Mesothelial cell of epicardium (in vitro differentiated cells): ENCODE results near the gene ALOX5AP. TPM values are rescaled to one million over a fixed set of nuclear protein-coding genes. Genes with fewer than 3 reads are reported as not detected.

Experiments
- DNase-seq, 2 experiments: peaks; one replicate each; pipeline ENCODE4 v3.0.0; 2021; ENCODE audit warnings: low spot score in 2 of 2; ENCODE audit not compliant: unreplicated experiment in 2 of 2
- H3K27ac Mint-ChIP-seq: 2 replicates; pipeline ENCODE4 v1.8.0; 2021; ENCODE audit warnings: mixed read lengths
- H3K27me3 Mint-ChIP-seq: 2 replicates; pipeline ENCODE4 v1.8.0; 2021; ENCODE audit warnings: low read depth, mixed read lengths
- H3K36me3 Mint-ChIP-seq: 2 replicates; pipeline ENCODE4 v1.8.0; 2021; ENCODE audit warnings: mixed read lengths
- H3K4me1 Mint-ChIP-seq: 2 replicates; pipeline ENCODE4 v1.8.0; 2021; ENCODE audit warnings: mixed read lengths
- H3K4me3 Mint-ChIP-seq: 2 replicates; pipeline ENCODE4 v1.8.0; 2021; ENCODE audit warnings: mild to moderate bottlenecking, moderate library complexity, mixed read lengths
- H3K9me3 Mint-ChIP-seq: 2 replicates; pipeline ENCODE4 v1.8.0; 2021; ENCODE audit warnings: mixed read lengths
- total RNA-seq: library from RNA; stranded (reverse); gene quantifications from 3 replicates; pipeline ENCODE4 v1.2.1, GENCODE V29; 2021
- TF ChIP-seq, protein P1 (sequence below): fragments of 200-600 bp; sonication (generic); IDR thresholded peaks from one replicate; pipeline ENCODE4 v1.5.0; 2021; ENCODE audit warnings: antibody characterized with exemption; ENCODE audit not compliant: unreplicated experiment

ALOX5AP gene
- total RNA-seq, 1 donor from 2014 or later: 0.25 TPM

DNA sequence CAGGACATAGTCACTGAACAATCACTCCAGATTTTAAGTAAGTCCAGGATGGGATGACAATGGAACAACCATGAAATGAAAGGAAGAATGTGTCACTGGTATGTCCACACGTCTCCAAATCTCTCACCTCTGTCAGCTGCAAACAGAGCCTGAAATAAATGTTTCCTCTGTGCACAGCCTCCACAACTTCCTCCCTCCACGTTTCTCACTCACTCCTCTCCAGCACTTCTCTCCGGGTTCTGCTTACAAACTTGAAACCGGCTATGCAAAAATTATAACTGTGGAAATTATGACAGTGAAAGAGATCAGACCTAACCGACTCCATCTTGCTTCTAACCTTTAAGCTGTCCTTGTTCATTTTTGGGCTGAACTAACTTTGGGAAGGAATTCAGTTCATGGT, 35.0 kb upstream of the ALOX5AP start:
- DNase-seq: no peak
- Mint-ChIP-seq H3K27ac (no peak overlapping the region), H3K9me3 (no peaks in the 10 kb centered on the region), H3K4me1 (peaks cover 28% of the 10 kb centered on the region), H3K4me3 (no peak overlapping the region), H3K27me3 (no peaks in the 10 kb centered on the region), H3K36me3 (no peaks in the 10 kb centered on the region)
- TF ChIP-seq, protein P1, sequence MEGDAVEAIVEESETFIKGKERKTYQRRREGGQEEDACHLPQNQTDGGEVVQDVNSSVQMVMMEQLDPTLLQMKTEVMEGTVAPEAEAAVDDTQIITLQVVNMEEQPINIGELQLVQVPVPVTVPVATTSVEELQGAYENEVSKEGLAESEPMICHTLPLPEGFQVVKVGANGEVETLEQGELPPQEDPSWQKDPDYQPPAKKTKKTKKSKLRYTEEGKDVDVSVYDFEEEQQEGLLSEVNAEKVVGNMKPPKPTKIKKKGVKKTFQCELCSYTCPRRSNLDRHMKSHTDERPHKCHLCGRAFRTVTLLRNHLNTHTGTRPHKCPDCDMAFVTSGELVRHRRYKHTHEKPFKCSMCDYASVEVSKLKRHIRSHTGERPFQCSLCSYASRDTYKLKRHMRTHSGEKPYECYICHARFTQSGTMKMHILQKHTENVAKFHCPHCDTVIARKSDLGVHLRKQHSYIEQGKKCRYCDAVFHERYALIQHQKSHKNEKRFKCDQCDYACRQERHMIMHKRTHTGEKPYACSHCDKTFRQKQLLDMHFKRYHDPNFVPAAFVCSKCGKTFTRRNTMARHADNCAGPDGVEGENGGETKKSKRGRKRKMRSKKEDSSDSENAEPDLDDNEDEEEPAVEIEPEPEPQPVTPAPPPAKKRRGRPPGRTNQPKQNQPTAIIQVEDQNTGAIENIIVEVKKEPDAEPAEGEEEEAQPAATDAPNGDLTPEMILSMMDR: no peak

DNA sequence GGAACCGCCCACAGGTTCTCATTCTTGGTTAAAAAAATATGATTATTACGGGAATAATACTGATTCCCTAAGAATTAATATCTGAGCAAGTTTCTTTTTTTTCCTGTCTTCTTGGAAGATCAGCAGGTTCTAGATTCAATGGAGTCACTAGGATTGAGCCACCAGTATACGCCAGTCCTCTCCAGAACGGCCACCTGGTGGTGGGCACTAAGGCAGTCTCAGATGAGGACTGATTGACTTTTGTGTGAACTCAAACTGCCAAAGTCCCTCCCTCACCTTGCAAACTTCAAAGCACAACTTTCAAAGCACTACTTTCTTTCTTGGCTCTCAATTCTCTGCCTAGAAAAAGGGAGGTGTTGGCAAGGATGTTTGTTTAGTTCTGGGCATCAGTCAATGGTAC, 33.3 kb upstream of the ALOX5AP start:
- TF ChIP-seq, protein P1: no peak
- no peaks in the 10 kb centered on the region for H3K36me3 Mint-ChIP-seq
- no peaks in the 10 kb centered on the region for H3K9me3 Mint-ChIP-seq
- peaks cover 14% of the 10 kb centered on the region for H3K4me1 Mint-ChIP-seq
- H3K4me3 Mint-ChIP-seq: no peak overlapping the region
- no peak overlapping the region for H3K27ac Mint-ChIP-seq
- no peaks in the 10 kb centered on the region for H3K27me3 Mint-ChIP-seq
- DNase-seq: no peak

DNA sequence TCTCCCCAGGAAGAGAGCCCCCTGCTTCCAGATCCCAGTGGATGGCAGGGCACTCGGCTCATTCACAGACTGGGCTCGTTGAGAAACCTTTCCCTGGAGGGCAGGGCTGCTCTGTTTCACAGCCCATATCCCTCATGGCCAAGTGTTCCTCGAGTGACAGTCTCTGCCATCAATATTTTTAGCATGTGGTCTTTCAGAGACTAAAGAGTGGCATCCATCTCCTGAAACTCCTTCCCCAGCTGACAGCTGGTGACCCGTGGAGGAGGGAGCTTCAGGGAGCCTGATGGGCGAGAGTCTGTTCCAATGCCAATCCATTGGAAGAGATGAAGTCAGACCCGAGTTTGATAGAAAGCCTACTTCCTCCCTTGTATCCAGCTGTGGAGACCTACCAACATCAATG, 30.7 kb upstream of the ALOX5AP start:
- DNase-seq: no peak
- H3K9me3 Mint-ChIP-seq: no peaks in the 10 kb centered on the region

DNA sequence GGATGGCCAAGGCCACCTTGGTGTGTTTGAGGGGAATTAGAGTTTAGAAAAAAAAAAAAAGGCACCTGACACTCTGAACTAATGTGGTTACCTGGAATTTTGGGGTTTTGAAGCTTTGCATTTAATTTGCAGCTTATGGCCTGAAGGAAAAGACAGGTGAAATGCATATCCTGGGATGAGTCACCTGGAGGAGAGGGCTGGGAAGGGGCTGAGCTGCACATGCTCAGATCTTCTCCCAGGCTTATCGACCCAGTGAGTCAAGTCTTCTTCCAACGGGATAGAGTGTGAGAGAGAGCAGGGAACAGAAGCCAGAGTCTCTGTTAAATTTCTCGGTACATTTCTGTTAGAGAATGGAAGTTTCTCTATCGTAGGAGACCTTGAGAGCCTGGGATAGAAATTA, 29.7 kb upstream of the ALOX5AP start:
- Mint-ChIP-seq H3K4me1 (peaks cover 3% of the 10 kb centered on the region), H3K27ac (no peak overlapping the region), H3K36me3 (no peaks in the 10 kb centered on the region), H3K27me3 (no peaks in the 10 kb centered on the region), H3K4me3 (no peak overlapping the region), H3K9me3 (no peaks in the 10 kb centered on the region)
- TF ChIP-seq, protein P1: no peak
- no peak for DNase-seq

More for the DNA sequence above, 30.7 kb upstream of the ALOX5AP start:
- H3K36me3 Mint-ChIP-seq: no peaks in the 10 kb centered on the region
- TF ChIP-seq, protein P1: no peak
- H3K27ac Mint-ChIP-seq: no peak overlapping the region
- no peaks in the 10 kb centered on the region for H3K27me3 Mint-ChIP-seq
- no peak overlapping the region for H3K4me3 Mint-ChIP-seq
- peaks cover 3% of the 10 kb centered on the region for H3K4me1 Mint-ChIP-seq

DNA sequence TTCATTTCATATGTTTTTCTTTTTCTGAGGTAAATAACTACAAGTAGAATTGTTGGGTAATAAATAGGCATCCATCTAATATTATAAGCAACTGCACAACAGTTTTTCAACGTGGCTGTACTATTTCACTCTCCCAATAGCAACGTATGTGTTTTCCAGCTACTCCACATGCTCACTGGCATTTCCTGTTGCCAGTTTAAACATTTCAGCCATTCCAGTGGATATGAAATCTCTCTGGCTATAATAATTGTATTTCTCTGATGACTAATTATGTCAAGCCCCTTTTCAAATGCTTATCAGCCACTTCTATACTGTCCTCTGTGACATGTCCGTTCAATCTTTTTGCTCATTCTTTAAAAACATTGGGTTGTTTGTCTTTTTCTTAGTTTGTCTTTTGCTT, 26.8 kb upstream of the ALOX5AP start:
- Mint-ChIP-seq H3K36me3 (no peaks in the 10 kb centered on the region), H3K4me3 (no peak overlapping the region), H3K27me3 (no peaks in the 10 kb centered on the region), H3K9me3 (no peaks in the 10 kb centered on the region), H3K4me1 (no peaks in the 10 kb centered on the region), H3K27ac (no peak overlapping the region)
- no peak for DNase-seq
- TF ChIP-seq, protein P1: no peak

DNA sequence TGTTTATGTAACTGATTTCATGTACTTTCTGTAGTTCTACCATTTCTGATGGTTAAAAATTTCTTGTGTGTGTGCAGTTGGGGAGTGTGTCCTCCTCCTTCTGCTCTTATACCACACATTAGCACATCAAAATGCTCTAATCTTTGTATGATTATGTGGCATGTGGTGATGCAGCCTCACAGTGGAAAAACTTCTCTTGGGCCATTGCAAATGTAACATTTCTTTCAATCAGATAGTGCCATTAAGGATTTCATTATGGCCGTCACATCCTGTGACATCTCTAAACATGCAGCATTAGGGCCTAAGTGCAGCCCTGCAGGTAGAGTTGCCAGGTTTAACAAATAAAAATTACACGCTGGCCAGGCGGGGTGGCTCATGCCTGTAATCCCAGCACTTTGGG, 24.9 kb upstream of the ALOX5AP start:
- TF ChIP-seq, protein P1: no peak
- DNase-seq: no peak
- Mint-ChIP-seq H3K9me3 (no peaks in the 10 kb centered on the region), H3K27me3 (no peaks in the 10 kb centered on the region), H3K4me1 (no peaks in the 10 kb centered on the region), H3K4me3 (no peak overlapping the region), H3K36me3 (no peaks in the 10 kb centered on the region), H3K27ac (no peak overlapping the region)
